NCI-H1417 (cell line): ENCODE measurements around the gene IGLL5.

Source experiments
- DNase-seq, 3 experiments: peaks; one replicate each; lab custom pipeline; 2025; lab: John Stamatoyannopoulos, UW

The IGLL5 gene

GRCh38 chr22:22863001-22863400, 24.6 kb upstream of the IGLL5 start:
- DNase-seq, result no peak

GRCh38 chr22:22865311-22866072, 22.1 kb upstream of the IGLL5 start:
- no peak for DNase-seq

GRCh38 chr22:22866381-22867111, 21.1 kb upstream of the IGLL5 start:
- no peak for DNase-seq

GRCh38 chr22:22867996-22868715, 19.5 kb upstream of the IGLL5 start:
- DNase-seq, result no peak

GRCh38 chr22:22870577-22871404, 16.8 kb upstream of the IGLL5 start:
- no peak for DNase-seq

- no peak for DNase-seq
These were observed 15.9 kb upstream of the IGLL5 start for GRCh38 chr22:22871536-22872278.

GRCh38 chr22:22872722-22873708, 14.6 kb upstream of the IGLL5 start:
- DNase-seq, result no peak

- peak; percentile 9 to 60 (median 41) for DNase-seq
These were observed 9.9 kb upstream of the IGLL5 start for GRCh38 chr22:22877523-22878210.

GRCh38 chr22:22878211-22878570, 9.4 kb upstream of the IGLL5 start:
- DNase-seq, result no peak

- peak in 1 of 3 experiments; percentile 5 for DNase-seq
These were observed 8.6 kb upstream of the IGLL5 start for GRCh38 chr22:22878801-22879674.

- DNase-seq, result no peak
These were observed 7.9 kb upstream of the IGLL5 start for GRCh38 chr22:22879675-22880155.

GRCh38 chr22:22880645-22881044, 7.0 kb upstream of the IGLL5 start:
- DNase-seq, result no peak

GRCh38 chr22:22881116-22882000, 6.3 kb upstream of the IGLL5 start:
- no peak for DNase-seq

- peak in 1 of 3 experiments; percentile 8 for DNase-seq
These were observed 5.4 kb upstream of the IGLL5 start for GRCh38 chr22:22882033-22882717.

GRCh38 chr22:22883090-22883727, 4.4 kb upstream of the IGLL5 start:
- no peak for DNase-seq
